Measurements from ENCODE around the gene CCDC134. TPM values are rescaled to one million over a fixed set of nuclear protein-coding genes. Genes with fewer than 3 reads are reported as not detected.

CCDC134 gene
- polyA plus RNA-seq, 1 donor from 2014 or later: 2.2 TPM

DNA sequence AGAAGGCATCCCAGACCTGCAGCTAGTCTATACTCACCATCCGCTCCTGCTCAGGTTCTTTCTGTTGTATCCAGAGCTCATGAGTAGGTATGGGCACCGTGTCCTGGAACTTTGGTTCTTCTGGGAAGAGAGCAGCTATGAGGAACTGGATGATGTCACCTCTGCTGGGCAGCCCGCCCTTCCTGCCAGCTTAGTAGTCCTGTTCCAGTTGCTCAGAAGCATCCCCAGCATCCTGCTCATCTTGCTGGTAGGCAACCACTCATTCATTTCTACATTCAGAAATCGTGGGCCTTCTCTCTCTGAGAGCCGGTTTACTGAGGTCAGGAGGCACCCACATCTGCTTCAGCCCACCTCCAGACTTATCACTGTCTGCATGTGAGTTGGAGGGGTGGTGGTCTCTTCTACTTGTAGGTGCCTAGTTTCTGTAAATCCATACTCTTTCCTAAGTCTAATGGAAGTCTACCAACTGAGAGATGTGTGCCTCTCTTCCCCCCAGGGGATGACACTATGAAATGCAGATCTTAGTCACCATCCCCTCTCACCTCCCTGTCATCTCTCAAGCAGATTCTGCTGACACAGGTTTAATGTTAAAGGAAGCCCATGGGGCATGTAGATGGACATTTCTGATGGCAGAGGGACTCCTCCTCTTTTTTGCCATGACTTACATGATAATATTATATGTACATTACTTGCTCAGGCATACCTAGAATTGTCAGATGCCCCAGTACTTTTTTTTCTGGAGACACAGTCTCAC is 29.6 kb upstream of the CCDC134 start:
- Histone ChIP-seq H4K20me1 (ENCODE audit: insufficient read depth) (no peaks in the 10 kb centered on the region), H3K9me2 (ENCODE audit: insufficient read depth, low read length) (no peaks in the 10 kb centered on the region), H3K79me2 (replicated peaks; ENCODE audit: insufficient read depth, low read length) (no peaks in the 10 kb centered on the region), H3K4me2 (ENCODE audit: low read length) (no peak overlapping the region), H2AFZ (ENCODE audit: low read depth, low read length) (no peak overlapping the region), H3K4me3 (ENCODE audit: low read length) (no peak overlapping the region), H3F3A (ENCODE audit: insufficient read depth, low read length, poor library complexity, severe bottlenecking) (no peaks in the 10 kb centered on the region), H3K9me3 (ENCODE audit: low read length) (no peaks in the 10 kb centered on the region), H3K27ac (ENCODE audit: low read length) (no peak overlapping the region), H3K9ac (ENCODE audit: low read length) (no peak overlapping the region), H3K36me3 (ENCODE audit: insufficient read depth, low read length) (no peaks in the 10 kb centered on the region), H3K27me3 (ENCODE audit: insufficient read depth, low read depth, low read length) (no peaks in the 10 kb centered on the region)
- TF ChIP-seq TAF1 (IDR thresholded peaks at IDR 0.05; ENCODE audit: low read depth) (no peak), EP300 (conservative IDR thresholded peaks at IDR 0.05; ENCODE audit: poor library complexity, severe bottlenecking) (no peak), MXI1 (conservative IDR thresholded peaks at IDR 0.05; ENCODE audit: poor library complexity, severe bottlenecking) (no peak)

DNA sequence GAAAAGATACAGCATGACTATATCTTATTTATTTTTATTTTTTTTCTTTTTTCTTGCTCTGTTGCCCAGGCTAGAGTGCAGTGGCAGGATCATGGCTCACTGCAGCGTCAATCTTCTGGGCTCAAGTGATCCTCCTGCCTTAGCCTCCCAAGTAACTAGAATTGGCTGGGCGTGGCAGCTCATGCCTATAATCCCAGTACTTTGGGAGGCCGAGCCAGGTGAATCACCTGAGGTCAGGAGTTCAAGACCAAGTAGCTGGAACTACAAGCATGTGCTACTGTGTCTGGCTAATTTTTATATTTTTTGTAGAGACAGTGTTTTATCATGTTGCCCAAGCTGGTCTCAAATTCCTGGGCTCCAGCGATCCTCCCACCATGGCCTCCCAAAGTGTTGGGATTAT is 28.3 kb upstream of the CCDC134 start:
- H3K9me2 ChIP-seq (ENCODE audit: insufficient read depth, low read length): no peaks in the 10 kb centered on the region
- H4K20me1 ChIP-seq (ENCODE audit: insufficient read depth): no peaks in the 10 kb centered on the region
- H3F3A ChIP-seq (ENCODE audit: insufficient read depth, low read length, poor library complexity, severe bottlenecking): no peaks in the 10 kb centered on the region
- no peaks in the 10 kb centered on the region for H3K9me3 ChIP-seq (ENCODE audit: low read length)
- H2AFZ ChIP-seq (ENCODE audit: low read depth, low read length): no peak overlapping the region
- no peak overlapping the region for H3K4me2 ChIP-seq (ENCODE audit: low read length)
- H3K36me3 ChIP-seq (ENCODE audit: insufficient read depth, low read length): no peaks in the 10 kb centered on the region
- H3K4me3 ChIP-seq (ENCODE audit: low read length): no peak overlapping the region
- H3K9ac ChIP-seq (ENCODE audit: low read length): no peak overlapping the region
- no peaks in the 10 kb centered on the region for H3K79me2 ChIP-seq (replicated peaks; ENCODE audit: insufficient read depth, low read length)
- TF ChIP-seq, protein P1, sequence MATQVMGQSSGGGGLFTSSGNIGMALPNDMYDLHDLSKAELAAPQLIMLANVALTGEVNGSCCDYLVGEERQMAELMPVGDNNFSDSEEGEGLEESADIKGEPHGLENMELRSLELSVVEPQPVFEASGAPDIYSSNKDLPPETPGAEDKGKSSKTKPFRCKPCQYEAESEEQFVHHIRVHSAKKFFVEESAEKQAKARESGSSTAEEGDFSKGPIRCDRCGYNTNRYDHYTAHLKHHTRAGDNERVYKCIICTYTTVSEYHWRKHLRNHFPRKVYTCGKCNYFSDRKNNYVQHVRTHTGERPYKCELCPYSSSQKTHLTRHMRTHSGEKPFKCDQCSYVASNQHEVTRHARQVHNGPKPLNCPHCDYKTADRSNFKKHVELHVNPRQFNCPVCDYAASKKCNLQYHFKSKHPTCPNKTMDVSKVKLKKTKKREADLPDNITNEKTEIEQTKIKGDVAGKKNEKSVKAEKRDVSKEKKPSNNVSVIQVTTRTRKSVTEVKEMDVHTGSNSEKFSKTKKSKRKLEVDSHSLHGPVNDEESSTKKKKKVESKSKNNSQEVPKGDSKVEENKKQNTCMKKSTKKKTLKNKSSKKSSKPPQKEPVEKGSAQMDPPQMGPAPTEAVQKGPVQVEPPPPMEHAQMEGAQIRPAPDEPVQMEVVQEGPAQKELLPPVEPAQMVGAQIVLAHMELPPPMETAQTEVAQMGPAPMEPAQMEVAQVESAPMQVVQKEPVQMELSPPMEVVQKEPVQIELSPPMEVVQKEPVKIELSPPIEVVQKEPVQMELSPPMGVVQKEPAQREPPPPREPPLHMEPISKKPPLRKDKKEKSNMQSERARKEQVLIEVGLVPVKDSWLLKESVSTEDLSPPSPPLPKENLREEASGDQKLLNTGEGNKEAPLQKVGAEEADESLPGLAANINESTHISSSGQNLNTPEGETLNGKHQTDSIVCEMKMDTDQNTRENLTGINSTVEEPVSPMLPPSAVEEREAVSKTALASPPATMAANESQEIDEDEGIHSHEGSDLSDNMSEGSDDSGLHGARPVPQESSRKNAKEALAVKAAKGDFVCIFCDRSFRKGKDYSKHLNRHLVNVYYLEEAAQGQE (IDR thresholded peaks at IDR 0.05; ENCODE audit: borderline replicate concordance): no peak
- no peak for TF ChIP-seq MXI1 (conservative IDR thresholded peaks at IDR 0.05; ENCODE audit: poor library complexity, severe bottlenecking)
- H3K27me3 ChIP-seq (ENCODE audit: insufficient read depth, low read depth, low read length): no peaks in the 10 kb centered on the region
- no peak overlapping the region for H3K27ac ChIP-seq (ENCODE audit: low read length)

DNA sequence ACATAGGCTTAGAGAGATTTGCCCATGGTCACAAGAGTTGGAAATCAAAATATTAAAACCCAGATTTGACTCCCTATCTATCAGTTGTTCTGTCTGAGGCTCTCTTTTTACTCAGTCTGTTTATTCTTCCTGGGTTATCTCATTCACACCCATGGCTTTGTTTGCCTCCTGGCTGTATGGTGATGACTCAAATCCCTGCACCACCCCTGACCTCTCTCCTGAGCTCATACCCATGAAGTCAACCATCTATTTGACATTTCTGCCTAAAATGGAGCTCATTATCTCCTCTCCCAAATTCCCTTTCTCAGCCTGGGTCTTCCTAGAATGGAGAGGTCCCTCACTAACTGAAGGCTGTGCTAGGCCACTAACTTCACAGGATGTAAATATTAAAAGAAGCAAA is 27.8 kb upstream of the CCDC134 start:
- Histone ChIP-seq H3K4me3 (ENCODE audit: low read length) (no peak overlapping the region), H3K27me3 (ENCODE audit: insufficient read depth, low read depth, low read length) (no peaks in the 10 kb centered on the region), H3K9ac (ENCODE audit: low read length) (no peak overlapping the region), H2AFZ (ENCODE audit: low read depth, low read length) (no peak overlapping the region), H3K4me2 (ENCODE audit: low read length) (no peak overlapping the region), H3K79me2 (replicated peaks; ENCODE audit: insufficient read depth, low read length) (no peaks in the 10 kb centered on the region), H3K9me3 (ENCODE audit: low read length) (no peaks in the 10 kb centered on the region), H3K27ac (ENCODE audit: low read length) (no peak overlapping the region), H3K36me3 (ENCODE audit: insufficient read depth, low read length) (no peaks in the 10 kb centered on the region), H3K9me2 (ENCODE audit: insufficient read depth, low read length) (no peaks in the 10 kb centered on the region), H4K20me1 (ENCODE audit: insufficient read depth) (no peaks in the 10 kb centered on the region), H3F3A (ENCODE audit: insufficient read depth, low read length, poor library complexity, severe bottlenecking) (no peaks in the 10 kb centered on the region)
- TF ChIP-seq SMC3 (conservative IDR thresholded peaks at IDR 0.05; ENCODE audit: poor library complexity) (no peak), EZH2 (IDR thresholded peaks at IDR 0.05; ENCODE audit: borderline replicate concordance, insufficient read depth, low read length, poor library complexity, severe bottlenecking) (no peak), EP300 (conservative IDR thresholded peaks at IDR 0.05; ENCODE audit: poor library complexity, severe bottlenecking) (no peak)
